Neural cell (in vitro differentiated cells): ENCODE measurements around the gene PRELP. TPM values are rescaled to one million over a fixed set of nuclear protein-coding genes. Genes with fewer than 3 reads are reported as not detected.

ENCODE experiments used
- H2AFZ ChIP-seq: fragments of 200-600, 300-800 bp; sonication (generic), shearing (Covaris generic); 2 replicates; pipeline ENCODE4 v1.6.0; 2014; ENCODE audit warnings: low read depth, mild to moderate bottlenecking, antibody characterized with exemption, low read length, moderate library complexity
- H3F3A ChIP-seq: fragments of 200-600 bp; shearing (Covaris generic); 2 replicates; pipeline ENCODE4 v1.6.1; 2016; ENCODE audit warnings: mild to moderate bottlenecking, moderate library complexity, mixed read lengths, antibody characterized with exemption, low read length; ENCODE audit not compliant: insufficient read depth, poor library complexity, severe bottlenecking
- H3K27ac ChIP-seq: fragments of 200-600, 300-800 bp; sonication (generic), shearing (Covaris generic); 2 replicates; pipeline ENCODE4 v1.5.1; 2014; ENCODE audit warnings: mild to moderate bottlenecking, low read length, moderate library complexity
- H3K27me3 ChIP-seq: fragments of 300-800, 200-600 bp; sonication (generic), shearing (Covaris generic); 2 replicates; pipeline ENCODE4 v1.6.0; 2014; ENCODE audit warnings: mild to moderate bottlenecking, low read depth, low read length, moderate library complexity; ENCODE audit not compliant: insufficient read depth
- H3K36me3 ChIP-seq: fragments of 300-800, 200-600 bp; sonication (generic), shearing (Covaris generic); 2 replicates; pipeline ENCODE4 v1.5.1; 2014; ENCODE audit warnings: mild to moderate bottlenecking, antibody characterized with exemption, low read length, moderate library complexity; ENCODE audit not compliant: insufficient read depth
- H3K4me2 ChIP-seq: fragments of 300-800, 200-600 bp; sonication (generic), shearing (Covaris generic); 2 replicates; pipeline ENCODE4 v1.6.0; 2014; ENCODE audit warnings: mild to moderate bottlenecking, low read length
- H3K4me3 ChIP-seq: fragments of 300-800, 200-600 bp; sonication (generic), shearing (Covaris generic); 2 replicates; pipeline ENCODE4 v1.5.1; 2014; ENCODE audit warnings: mild to moderate bottlenecking, low read length, moderate library complexity
- H3K79me2 ChIP-seq: fragments of 200-600 bp; shearing (Covaris generic); replicated peaks from 2 replicates; pipeline ENCODE4 v1.6.0; 2014; ENCODE audit warnings: mild to moderate bottlenecking, low read length, moderate library complexity; ENCODE audit not compliant: insufficient read depth
- H3K9ac ChIP-seq: fragments of 300-800, 200-600 bp; sonication (generic), shearing (Covaris generic); 2 replicates; pipeline ENCODE4 v1.6.1; 2016; ENCODE audit warnings: mild to moderate bottlenecking, low read length, mixed read lengths
- H3K9me2 ChIP-seq: fragments of 200-600 bp; shearing (Covaris generic); 2 replicates; pipeline ENCODE4 v1.6.1; 2016; ENCODE audit warnings: mild to moderate bottlenecking, low read length, mixed read lengths; ENCODE audit not compliant: insufficient read depth
- H3K9me3 ChIP-seq: fragments of 200-600, 300-800 bp; sonication (generic), shearing (Covaris generic); 2 replicates; pipeline ENCODE4 v1.6.1; 2016; ENCODE audit warnings: mild to moderate bottlenecking, mixed run types, low read length, moderate library complexity, mixed read lengths
- H4K20me1 ChIP-seq: fragments of 200-600 bp; shearing (Covaris generic); 2 replicates; pipeline ENCODE4 v1.6.1; 2016; ENCODE audit warnings: mild to moderate bottlenecking, mixed run types; ENCODE audit not compliant: insufficient read depth
- EP300 ChIP-seq: fragments of 450-650 bp; conservative IDR thresholded peaks from 2 replicates; pipeline ENCODE4 v1.6.1; 2014; ENCODE audit warnings: antibody characterized with exemption, mild to moderate bottlenecking, moderate library complexity; ENCODE audit not compliant: poor library complexity, severe bottlenecking
- EZH2 ChIP-seq: fragments of 200-600, 300-800 bp; shearing (Covaris generic), sonication (generic); IDR thresholded peaks from 2 replicates; pipeline ENCODE4 v1.6.1; 2014; ENCODE audit warnings: antibody characterized with exemption, low read length, borderline replicate concordance, mild to moderate bottlenecking; ENCODE audit not compliant: insufficient read depth, poor library complexity, severe bottlenecking
- MXI1 ChIP-seq: fragments of 450-650 bp; conservative IDR thresholded peaks from 2 replicates; pipeline ENCODE4 v1.6.1; 2014; ENCODE audit warnings: antibody characterized with exemption, mild to moderate bottlenecking; ENCODE audit not compliant: poor library complexity, severe bottlenecking
- POLR2AphosphoS5 ChIP-seq: IDR thresholded peaks from 2 replicates; pipeline ENCODE4 v1.6.1; 2012
- RAD21 ChIP-seq: fragments of 450-650 bp; conservative IDR thresholded peaks from 2 replicates; pipeline ENCODE4 v1.6.1; 2014; ENCODE audit warnings: antibody characterized with exemption, mild to moderate bottlenecking, moderate library complexity
- SMC3 ChIP-seq: fragments of 450-650 bp; conservative IDR thresholded peaks from 2 replicates; pipeline ENCODE4 v1.6.1; 2014; ENCODE audit warnings: antibody characterized with exemption, mild to moderate bottlenecking, moderate library complexity; ENCODE audit not compliant: poor library complexity
- TAF1 ChIP-seq: IDR thresholded peaks from 2 replicates; pipeline ENCODE4 v1.6.1; 2012; ENCODE audit warnings: low read depth
- polyA plus RNA-seq: library from polyadenylated mRNA; depleted of rRNA; stranded (reverse); fragments of >200 nt; gene quantifications from 2 replicates; pipeline ENCODE4 v1.2.3, GENCODE V29; 2014
- TF ChIP-seq, protein P1 (sequence below): fragments of 450-650 bp; IDR thresholded peaks from 2 replicates; pipeline ENCODE4 v1.5.1; 2014; ENCODE audit warnings: antibody characterized with exemption, mild to moderate bottlenecking, moderate library complexity; ENCODE audit not compliant: poor library complexity, severe bottlenecking
- TF ChIP-seq, protein P2 (sequence below): IDR thresholded peaks from 2 replicates; pipeline ENCODE4 v1.6.1; 2012; ENCODE audit warnings: borderline replicate concordance

PRELP gene
- polyA plus RNA-seq, 1 donor from 2014 or later, result not detected

- H3K9ac ChIP-seq, result no peak overlapping the region
- no peak overlapping the region for H3K27ac ChIP-seq
- H3K4me3 ChIP-seq, result no peak overlapping the region
- no peaks in the 10 kb centered on the region for H3K79me2 ChIP-seq
- H3K9me2 ChIP-seq, result no peaks in the 10 kb centered on the region
- no peaks in the 10 kb centered on the region for H4K20me1 ChIP-seq
- H2AFZ ChIP-seq, result no peak overlapping the region
- TF ChIP-seq TAF1, result no peak
- no peak for TF ChIP-seq MXI1
- TF ChIP-seq POLR2AphosphoS5, result no peak
- no peak for TF ChIP-seq SMC3
- no peak for TF ChIP-seq RAD21
- TF ChIP-seq, protein P1, sequence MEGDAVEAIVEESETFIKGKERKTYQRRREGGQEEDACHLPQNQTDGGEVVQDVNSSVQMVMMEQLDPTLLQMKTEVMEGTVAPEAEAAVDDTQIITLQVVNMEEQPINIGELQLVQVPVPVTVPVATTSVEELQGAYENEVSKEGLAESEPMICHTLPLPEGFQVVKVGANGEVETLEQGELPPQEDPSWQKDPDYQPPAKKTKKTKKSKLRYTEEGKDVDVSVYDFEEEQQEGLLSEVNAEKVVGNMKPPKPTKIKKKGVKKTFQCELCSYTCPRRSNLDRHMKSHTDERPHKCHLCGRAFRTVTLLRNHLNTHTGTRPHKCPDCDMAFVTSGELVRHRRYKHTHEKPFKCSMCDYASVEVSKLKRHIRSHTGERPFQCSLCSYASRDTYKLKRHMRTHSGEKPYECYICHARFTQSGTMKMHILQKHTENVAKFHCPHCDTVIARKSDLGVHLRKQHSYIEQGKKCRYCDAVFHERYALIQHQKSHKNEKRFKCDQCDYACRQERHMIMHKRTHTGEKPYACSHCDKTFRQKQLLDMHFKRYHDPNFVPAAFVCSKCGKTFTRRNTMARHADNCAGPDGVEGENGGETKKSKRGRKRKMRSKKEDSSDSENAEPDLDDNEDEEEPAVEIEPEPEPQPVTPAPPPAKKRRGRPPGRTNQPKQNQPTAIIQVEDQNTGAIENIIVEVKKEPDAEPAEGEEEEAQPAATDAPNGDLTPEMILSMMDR, result no peak
- no peak for TF ChIP-seq EZH2
- TF ChIP-seq, protein P2, sequence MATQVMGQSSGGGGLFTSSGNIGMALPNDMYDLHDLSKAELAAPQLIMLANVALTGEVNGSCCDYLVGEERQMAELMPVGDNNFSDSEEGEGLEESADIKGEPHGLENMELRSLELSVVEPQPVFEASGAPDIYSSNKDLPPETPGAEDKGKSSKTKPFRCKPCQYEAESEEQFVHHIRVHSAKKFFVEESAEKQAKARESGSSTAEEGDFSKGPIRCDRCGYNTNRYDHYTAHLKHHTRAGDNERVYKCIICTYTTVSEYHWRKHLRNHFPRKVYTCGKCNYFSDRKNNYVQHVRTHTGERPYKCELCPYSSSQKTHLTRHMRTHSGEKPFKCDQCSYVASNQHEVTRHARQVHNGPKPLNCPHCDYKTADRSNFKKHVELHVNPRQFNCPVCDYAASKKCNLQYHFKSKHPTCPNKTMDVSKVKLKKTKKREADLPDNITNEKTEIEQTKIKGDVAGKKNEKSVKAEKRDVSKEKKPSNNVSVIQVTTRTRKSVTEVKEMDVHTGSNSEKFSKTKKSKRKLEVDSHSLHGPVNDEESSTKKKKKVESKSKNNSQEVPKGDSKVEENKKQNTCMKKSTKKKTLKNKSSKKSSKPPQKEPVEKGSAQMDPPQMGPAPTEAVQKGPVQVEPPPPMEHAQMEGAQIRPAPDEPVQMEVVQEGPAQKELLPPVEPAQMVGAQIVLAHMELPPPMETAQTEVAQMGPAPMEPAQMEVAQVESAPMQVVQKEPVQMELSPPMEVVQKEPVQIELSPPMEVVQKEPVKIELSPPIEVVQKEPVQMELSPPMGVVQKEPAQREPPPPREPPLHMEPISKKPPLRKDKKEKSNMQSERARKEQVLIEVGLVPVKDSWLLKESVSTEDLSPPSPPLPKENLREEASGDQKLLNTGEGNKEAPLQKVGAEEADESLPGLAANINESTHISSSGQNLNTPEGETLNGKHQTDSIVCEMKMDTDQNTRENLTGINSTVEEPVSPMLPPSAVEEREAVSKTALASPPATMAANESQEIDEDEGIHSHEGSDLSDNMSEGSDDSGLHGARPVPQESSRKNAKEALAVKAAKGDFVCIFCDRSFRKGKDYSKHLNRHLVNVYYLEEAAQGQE, result no peak
- TF ChIP-seq EP300, result no peak
- no peaks in the 10 kb centered on the region for H3K36me3 ChIP-seq
- H3K9me3 ChIP-seq, result no peaks in the 10 kb centered on the region
- H3K4me2 ChIP-seq, result no peak overlapping the region
- no peaks in the 10 kb centered on the region for H3K27me3 ChIP-seq
- H3F3A ChIP-seq, result no peaks in the 10 kb centered on the region
These were observed 24.7 kb downstream of the PRELP start for GRCh38 chr1:203500279-203500678.

- H3K9ac ChIP-seq, result no peak overlapping the region
- H2AFZ ChIP-seq, result no peak overlapping the region
- no peaks in the 10 kb centered on the region for H4K20me1 ChIP-seq
- H3K4me3 ChIP-seq, result no peak overlapping the region
- no peaks in the 10 kb centered on the region for H3K36me3 ChIP-seq
- TF ChIP-seq, protein P2, result no peak
- no peak for TF ChIP-seq MXI1
- H3K27ac ChIP-seq, result no peak overlapping the region
- H3K4me2 ChIP-seq, result no peak overlapping the region
- H3K9me2 ChIP-seq, result no peaks in the 10 kb centered on the region
- no peaks in the 10 kb centered on the region for H3K79me2 ChIP-seq
- H3K27me3 ChIP-seq, result no peaks in the 10 kb centered on the region
- H3K9me3 ChIP-seq, result no peaks in the 10 kb centered on the region
- no peaks in the 10 kb centered on the region for H3F3A ChIP-seq
These were observed 28.2 kb downstream of the PRELP start for GRCh38 chr1:203503836-203504235.
